OCI-LY1 (cell line): Measurements from ENCODE around the gene PBRM1.

Experiments
- CTCF ChIP-seq: fragments of 200-600 bp; sonication (generic), shearing (Covaris generic); IDR thresholded peaks from 2 replicates; pipeline ENCODE4 v1.5.1; 2017; ENCODE audit warnings: mild to moderate bottlenecking, antibody characterized with exemption, low read length, moderate library complexity, mixed read lengths
- EZH2 ChIP-seq: fragments of 200-600 bp; sonication (generic), shearing (Covaris generic); IDR thresholded peaks from 2 replicates; pipeline ENCODE4 v1.8.0; 2017; ENCODE audit warnings: borderline replicate concordance, mixed run types, mild to moderate bottlenecking, antibody characterized with exemption, low read length, moderate library complexity, mixed read lengths

GRCh38 chr3:52712291-52713212 is 26.8 kb upstream of the PBRM1 start:
- TF ChIP-seq CTCF (no peak), EZH2 (no peak)
